HG03457 (cell line): ENCODE measurements around the gene CREBL2.
A peak's percentile ranks its signal among the peaks of the same experiment; 100 is the strongest.
"Not testable (repeated sequence)": the region's sequence is repeated elsewhere in the genome, so short reads cannot be mapped to it uniquely, and the experiment has no call there.

ENCODE experiments used
- ATAC-seq: cut with Tn5 transposase; IDR thresholded peaks from one replicate; pipeline ENCODE4 v1.9.1; 2021; ENCODE audit warnings: moderate number of reproducible peaks; ENCODE audit not compliant: unreplicated experiment

The CREBL2 gene, protein sequence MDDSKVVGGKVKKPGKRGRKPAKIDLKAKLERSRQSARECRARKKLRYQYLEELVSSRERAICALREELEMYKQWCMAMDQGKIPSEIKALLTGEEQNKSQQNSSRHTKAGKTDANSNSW

GRCh38 chr12:12611512-12612306, at the start of gene CREBL2:
Gene CREBL2, plus strand, starts transcription at chr12:12611876. Its CDS starts 297 bp downstream, at chr12:12612173.
- peak; percentile 63 for ATAC-seq

- no peak for ATAC-seq
Measured at GRCh38 chr12:12562016-12562483, 49.6 kb upstream of the CREBL2 start.

GRCh38 chr12:12562585-12563261, 49.0 kb upstream of the CREBL2 start, which contains the start of gene DUSP16:
Gene DUSP16, minus strand, starts transcription at chr12:12562863. Its CDS starts 41,765 bp downstream, at chr12:12521098.
- ATAC-seq: peak; percentile 54

DNA sequence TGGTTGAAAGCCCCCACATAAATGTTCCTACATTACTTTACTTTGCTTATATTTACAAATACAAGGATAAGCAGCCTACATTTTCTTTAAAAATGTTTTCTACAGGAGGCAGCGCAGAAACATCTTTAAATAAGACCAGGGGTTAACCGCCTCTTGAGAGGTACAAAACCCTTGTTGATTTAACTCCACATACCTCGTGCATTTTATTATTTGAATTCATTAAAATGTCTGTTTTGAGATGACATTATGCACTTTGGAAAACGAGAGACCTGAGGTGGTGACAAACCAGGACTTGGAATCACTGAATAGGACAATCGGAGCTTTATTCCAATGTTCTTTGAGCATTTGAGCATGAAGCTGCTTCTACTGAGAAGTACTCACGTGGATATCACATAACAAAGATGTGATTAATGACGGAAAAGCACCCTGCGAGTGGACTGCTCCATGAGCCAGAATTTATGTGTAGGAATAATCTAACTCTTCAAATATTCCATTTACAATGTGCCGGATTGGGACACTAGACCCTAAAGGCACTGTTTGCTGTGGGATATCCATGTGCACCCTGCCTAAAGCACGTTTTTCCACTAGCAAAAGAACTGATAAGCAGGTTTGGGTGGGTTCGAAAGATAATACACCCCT, 48.3 kb upstream of the CREBL2 start:
- no peak for ATAC-seq

DNA sequence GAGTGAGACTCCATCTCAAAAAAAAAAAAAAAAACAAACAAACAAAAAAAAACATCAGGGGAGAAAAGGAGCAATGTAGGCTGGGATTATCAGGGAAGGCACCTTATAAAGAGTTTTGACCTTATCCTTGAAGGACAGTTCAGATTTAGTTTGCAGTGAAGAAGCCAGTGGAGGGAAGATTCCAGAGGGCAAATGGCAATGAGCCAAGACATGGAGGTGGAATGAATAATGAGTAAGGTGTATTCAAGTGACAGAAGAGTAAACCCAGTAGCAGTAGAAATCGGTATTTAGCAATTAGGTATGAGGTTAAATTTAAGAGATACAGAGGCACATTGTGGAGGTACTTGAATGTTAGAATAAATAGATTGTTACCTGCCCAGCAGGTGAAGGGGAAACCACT, 46.8 kb upstream of the CREBL2 start:
- no peak for ATAC-seq

GRCh38 chr12:12565971-12566370, 45.7 kb upstream of the CREBL2 start:
- ATAC-seq: not testable (repeated sequence)

- no peak for ATAC-seq
Measured at GRCh38 chr12:12572659-12573058, 39.0 kb upstream of the CREBL2 start.

- no peak for ATAC-seq
Measured at GRCh38 chr12:12577786-12578185, 33.9 kb upstream of the CREBL2 start.

GRCh38 chr12:12580716-12581115, 31.0 kb upstream of the CREBL2 start:
- ATAC-seq: not testable (repeated sequence)

DNA sequence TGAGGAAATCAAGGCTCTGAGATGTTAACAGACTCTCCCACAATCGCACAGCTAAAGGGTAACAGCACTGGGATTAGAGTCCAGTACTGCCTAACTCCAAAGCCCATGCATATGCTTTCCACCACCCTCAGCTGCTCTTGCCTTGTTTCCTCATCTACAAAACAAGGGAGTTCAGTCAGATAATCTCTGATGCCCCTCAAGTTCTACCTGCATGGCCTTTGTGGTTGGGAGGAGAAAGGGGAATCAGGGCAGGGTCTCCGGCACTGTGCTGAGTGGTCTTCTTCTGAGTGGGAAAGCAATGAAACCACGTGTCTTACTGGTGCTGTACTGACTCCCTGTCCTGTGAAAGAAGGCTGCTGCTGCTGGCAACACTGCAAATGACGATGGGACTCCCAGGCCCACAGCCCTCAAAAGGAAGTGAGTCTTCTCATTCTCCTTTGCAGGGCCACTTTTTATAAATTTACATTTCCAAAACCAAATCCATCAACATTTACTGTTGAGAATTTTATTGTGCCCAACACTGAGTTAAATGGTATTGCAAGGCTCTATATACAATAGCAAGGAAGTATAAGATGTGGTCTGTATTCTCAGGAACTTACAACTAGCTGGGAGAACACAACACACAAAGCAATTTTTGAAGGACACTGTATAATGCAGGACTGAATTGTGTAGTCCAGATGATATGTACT, 29.3 kb upstream of the CREBL2 start:
- ATAC-seq: peak; percentile 22

- ATAC-seq: peak; percentile 90
Measured at GRCh38 chr12:12582895-12583303, 28.8 kb upstream of the CREBL2 start.

GRCh38 chr12:12583510-12584178, 28.0 kb upstream of the CREBL2 start:
- ATAC-seq: no peak

GRCh38 chr12:12585115-12585863, 26.4 kb upstream of the CREBL2 start:
- ATAC-seq: no peak

GRCh38 chr12:12586879-12587675, 24.6 kb upstream of the CREBL2 start:
- no peak for ATAC-seq

GRCh38 chr12:12587878-12588277, 23.8 kb upstream of the CREBL2 start:
- no peak for ATAC-seq

DNA sequence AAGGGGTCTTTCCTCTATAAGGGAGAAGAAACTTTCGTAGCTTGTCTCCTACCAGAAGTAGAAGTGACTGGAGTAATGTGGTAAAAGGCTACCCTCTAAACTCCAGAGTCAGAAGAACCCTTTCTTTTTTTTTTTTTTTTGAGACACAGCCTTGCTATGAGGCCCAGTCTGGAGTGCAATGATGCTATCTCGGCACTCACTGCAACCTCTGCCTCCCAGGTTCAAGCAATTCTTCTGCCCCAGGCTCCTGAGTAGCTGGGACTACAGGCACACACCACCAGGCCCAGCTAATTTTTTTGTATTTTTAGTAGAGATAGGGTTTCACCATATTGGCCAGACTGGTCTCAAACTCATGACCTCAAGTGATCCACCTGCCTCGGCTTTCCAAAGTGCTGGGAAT, 23.2 kb upstream of the CREBL2 start:
- ATAC-seq: not testable (repeated sequence)

GRCh38 chr12:12590961-12591360, 20.7 kb upstream of the CREBL2 start:
- ATAC-seq: no peak

DNA sequence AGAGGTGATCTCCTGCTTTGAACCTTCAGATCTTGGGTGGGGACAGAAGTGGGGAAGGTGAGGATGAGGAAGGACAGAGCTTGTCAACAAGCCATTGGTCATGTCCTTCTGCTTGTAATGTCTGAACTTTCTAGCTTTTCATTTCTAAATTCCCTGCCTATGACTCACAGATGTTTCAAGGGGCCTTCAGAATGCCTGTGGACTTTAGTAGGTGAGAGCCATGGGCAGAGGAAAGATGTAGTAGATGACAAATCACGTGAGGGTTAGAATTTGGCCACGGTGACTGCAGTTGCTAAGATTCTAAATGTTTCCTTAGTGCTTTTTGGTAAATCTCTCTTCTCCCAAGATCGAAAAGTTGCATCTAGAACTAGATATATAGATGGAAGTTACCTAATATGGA, 18.7 kb upstream of the CREBL2 start:
- ATAC-seq: no peak

DNA sequence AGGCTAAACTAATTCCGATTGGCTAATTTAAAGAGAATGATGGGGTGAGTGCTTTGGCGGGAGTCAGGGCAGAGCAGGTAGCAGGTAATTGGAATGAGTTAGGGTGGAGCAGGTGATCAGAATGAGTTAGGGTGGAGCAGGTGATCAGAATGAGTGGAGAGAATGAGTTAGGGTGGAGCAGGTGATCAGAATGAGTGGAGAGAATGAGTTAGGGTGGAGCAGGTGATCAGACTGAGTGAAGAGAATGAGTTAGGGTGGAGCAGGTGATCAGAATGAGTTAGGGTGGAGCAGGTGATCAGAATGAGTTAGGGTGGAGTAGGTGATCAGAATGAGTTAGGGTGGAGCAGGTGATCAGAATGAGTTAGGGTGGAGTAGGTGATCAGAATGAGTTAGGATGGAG, 15.7 kb upstream of the CREBL2 start:
- ATAC-seq: not testable (repeated sequence)
